Measurements from ENCODE around the gene SCARB1.
A peak's percentile ranks its signal among the peaks of the same experiment; 100 is the strongest.
"Not testable (repeated sequence)": the region's sequence is repeated elsewhere in the genome, so short reads cannot be mapped to it uniquely, and the experiment has no call there.

Gene SCARB1

DNA sequence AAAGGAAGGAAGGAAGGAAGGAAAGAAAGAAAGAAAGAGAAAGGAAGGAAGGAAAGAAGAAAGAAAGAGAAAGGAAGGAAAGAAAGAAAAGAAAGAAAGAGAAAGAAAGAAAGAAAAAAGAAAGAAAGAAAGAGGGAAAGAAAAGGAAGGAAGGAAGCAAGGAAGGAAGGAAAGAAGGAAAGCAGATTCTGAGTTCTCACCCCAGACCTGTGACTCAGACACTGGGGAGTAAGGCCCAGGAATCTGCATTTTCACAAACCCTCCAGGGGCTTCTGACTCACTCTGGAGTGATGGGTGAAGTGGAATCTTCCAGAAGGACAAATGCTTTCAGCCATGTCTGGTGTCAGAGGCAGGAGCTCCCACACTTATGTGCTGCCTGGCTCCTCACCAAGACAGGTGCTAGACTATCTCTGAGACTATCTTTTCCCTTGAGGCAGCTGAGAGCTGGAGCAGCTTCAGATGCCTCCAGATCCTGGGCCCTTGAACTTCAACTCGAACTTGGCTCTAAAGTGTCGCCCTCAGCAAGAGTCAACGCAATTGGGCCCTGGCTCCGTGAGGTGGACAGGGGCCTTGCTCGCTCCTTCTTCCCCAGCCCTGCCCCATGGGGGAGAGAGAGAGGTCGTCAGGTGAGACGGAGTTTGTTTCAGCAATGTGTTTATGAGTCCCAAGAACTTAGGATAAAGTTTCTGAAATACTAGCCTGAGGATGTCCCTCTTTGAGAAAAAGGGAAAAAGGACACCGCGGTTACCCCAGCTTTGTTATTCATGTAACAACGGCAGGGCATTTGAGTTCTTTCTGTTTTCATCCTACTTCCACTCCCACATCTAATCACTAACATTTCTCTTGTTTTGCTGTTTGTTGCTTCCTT lies 19.8 kb upstream of the SCARB1 start:
- DNase-seq = no peak

DNA sequence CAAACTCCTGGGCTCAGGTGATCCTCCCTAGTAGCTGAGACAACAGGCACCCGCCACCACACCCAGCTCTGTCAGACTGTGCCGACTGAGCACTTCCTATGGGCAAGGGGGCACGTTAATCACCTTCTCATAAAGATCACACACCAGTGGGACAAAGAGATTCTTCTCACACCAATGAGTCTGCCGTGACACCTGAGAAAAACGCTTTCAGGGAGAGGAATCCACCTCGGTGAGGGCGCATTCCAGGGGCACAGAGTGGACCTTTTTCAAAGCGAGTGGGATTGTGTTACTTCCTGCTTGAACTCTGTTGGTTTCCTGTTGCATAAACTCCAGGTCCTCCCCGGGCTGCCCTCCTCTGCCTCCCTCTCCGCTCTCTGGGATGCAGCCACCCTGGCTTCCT lies 17.5 kb upstream of the SCARB1 start:
- DNase-seq = no peak

DNA sequence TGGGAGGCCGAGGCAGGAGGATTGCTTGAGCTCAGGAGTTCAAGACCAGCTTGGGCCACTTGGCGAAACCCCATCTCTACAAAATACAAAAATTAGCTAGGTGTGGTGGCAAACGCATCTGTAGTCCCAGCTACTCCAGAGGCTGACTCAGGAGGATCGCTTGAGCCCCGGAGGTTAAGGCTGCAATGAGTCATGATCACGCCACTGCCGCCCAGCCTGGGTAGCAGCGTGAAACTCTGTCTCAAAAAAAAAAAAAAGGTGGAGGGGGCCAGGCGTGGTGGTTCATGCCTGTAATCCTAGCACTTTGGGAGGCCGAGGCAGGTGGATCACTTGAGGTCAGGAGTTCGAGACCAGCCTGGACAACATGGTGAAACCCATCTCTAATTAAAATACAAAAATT lies 16.7 kb upstream of the SCARB1 start:
- not testable (repeated sequence) for DNase-seq

GRCh38 chr12:124878795-124879516 lies 15.3 kb upstream of the SCARB1 start:
- no peak for DNase-seq

GRCh38 chr12:124877423-124877822 lies 13.8 kb upstream of the SCARB1 start:
- no peak for DNase-seq

DNA sequence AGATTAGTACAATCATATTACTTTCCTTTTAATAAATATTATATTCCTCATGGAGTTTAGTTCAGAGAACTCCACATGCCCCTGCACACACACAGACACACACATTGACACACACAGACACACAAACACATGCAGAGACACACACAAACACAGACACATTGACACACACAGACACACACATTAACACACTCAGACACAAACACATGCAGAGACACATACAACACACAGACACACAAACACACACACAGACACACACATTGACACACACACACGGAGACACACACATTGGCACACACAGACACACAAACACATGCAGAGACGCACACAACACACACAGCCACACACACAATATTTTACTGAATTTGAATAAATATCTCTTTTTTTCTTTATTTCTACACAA lies 12.5 kb upstream of the SCARB1 start:
- DNase-seq = no peak

GRCh38 chr12:124875803-124876132 lies 12.1 kb upstream of the SCARB1 start:
- no peak for DNase-seq

DNA sequence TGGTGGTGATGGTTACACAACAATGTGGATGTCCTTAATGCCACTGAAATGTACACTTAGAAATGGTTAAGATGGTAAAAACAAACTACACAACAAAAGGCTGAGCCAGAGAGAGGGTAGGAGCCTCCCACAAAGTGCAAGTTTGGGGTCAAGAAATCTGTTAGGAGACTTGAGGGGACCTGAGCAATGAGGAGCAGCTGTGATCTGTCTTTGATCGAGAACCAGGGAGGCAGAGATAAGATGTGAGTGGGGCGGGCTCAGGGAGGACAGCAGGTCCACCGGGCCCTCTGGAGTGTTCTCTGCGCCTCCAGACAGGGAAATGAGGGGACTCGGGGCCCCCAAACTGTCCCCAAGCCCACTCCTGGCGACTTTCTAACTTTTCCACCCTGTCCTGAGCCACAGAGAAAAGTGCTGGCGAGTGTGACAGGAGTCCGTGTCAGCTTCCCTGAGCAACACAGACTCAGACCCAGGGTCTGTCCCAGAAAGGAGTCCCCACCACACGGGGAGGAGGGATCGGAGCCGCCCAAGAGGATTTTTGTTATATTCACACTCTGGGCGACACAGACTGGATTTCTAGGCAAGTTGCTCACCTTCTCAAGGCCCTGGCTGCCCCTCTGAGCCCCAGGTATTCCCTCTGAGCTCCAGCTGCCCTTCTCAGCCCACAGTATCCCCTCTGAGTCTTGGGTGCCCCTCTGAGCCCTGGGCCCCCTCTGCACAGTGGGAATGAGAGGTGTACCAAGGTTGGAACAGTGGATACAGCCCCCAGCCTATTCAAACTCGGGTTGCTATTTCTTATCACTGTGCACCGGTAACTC lies 11.5 kb upstream of the SCARB1 start:
- no peak for DNase-seq

DNA sequence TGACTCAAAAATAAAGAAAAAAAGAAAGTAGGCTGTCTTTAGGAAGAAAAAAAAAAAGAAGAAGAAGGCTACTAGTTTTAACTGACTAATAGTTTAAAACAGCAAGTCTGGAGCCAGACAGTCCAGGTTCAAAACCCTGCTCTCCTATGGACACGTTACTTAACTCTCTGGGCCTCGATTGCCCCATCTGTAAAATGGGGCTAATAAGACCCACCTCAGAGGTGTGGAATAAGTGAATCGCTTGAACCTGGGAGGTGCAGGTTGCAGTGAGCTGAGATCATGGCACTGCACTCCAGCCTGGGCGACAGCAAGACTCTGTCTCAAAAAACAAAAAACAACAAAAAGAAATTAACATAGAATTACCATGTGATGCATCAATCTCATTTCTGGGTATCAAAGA lies 10.5 kb upstream of the SCARB1 start:
- no peak for DNase-seq

- DNase-seq = no peak
These were observed 8.5 kb upstream of the SCARB1 start for GRCh38 chr12:124872068-124872719.

GRCh38 chr12:124871297-124871696 lies 7.6 kb upstream of the SCARB1 start:
- no peak for DNase-seq

- DNase-seq = no peak
These were observed 6.9 kb upstream of the SCARB1 start for GRCh38 chr12:124870515-124870914.

DNA sequence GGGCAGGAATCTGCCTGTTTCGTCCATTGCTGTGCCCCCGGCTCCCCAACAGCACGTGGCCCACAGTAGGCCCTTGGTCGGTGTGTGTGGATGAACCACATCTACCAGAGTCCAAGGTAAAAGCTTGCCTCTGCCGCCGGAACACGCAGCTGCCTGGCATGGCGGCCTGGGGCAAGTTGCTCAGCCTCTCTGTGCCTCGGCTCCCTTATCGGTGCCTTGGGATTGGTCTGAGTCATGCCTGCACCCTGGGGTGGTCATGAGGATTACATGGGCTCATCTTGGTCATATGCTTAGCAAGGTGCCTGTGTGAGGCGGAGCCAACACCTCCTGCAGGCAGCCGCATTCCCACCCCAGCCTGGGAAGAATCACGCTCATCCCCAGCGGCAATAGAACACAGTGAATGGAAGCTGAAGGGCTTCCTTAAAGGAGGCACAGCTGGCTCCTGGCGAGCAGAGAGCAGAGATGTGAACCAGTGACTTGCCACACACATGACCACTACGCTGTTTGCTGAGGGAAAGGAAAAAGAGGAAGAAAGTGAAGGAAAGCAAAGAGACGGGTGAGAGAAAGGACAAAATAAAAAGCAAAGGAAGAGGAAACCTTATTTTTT lies 5.5 kb upstream of the SCARB1 start:
- no peak for DNase-seq

DNA sequence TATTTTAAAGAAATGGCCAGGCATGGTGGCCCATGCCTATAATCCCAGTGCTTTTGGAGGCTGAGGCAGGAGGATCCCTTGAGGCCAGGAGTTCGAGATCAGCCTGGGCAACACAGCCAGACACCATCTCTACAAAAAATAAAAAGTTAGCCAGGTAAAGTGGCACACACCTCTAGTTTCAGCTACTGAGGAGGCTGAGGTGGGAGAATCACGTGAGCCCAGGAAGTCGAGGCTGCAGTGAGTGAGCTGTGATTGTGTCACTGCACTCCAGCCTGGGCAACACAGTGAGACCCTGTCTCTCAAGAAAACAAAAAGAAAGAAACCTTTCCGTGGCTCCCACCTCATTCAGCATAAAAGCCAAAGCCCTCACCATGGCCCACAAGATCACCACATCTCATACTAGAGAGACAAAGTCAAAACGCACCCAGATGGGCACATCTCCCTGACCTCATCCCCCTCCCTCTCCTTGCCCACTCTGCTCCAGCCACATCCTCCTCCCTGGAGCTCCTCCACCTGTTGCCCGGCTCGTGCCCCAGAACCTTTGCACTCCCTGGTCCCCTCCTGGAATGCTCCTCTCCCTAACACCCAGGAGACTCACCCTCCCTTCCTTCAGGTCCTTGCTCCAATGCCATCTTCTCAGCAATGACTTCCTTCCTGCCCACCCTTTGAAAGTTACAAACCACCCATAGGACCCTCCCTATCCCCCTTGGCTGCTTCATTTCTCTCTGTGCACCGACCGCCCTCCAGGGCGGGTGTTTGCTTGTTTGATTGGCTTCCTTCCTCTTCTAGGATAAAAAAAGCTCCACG lies 4.8 kb upstream of the SCARB1 start:
- DNase-seq = no peak

DNA sequence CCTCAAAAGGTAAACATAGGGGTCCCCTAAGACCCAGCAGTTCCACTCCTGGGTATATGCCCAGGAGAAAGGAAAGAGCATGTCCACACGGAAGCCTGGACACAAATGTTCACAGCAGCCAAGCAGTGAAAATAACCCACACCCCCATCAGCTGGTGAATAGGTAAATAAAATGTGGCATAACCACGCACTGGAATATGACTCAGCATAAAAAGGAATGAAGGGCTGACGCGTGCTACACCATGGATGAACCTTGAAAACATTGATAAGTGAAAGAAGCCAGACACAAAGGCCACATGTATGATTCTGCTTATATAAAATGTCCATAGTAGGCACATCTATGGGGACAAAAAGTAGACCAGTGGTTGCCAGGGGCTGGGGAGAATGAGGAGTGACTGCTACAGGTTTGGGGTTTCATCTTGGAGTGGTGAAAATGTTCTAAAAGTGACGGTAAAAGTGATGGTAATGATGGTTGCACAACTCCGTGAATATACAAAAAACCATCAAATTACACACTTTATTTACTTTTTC lies 3.8 kb upstream of the SCARB1 start:
- DNase-seq = no peak

GRCh38 chr12:124866883-124867400 lies 3.3 kb upstream of the SCARB1 start:
- DNase-seq = no peak

DNA sequence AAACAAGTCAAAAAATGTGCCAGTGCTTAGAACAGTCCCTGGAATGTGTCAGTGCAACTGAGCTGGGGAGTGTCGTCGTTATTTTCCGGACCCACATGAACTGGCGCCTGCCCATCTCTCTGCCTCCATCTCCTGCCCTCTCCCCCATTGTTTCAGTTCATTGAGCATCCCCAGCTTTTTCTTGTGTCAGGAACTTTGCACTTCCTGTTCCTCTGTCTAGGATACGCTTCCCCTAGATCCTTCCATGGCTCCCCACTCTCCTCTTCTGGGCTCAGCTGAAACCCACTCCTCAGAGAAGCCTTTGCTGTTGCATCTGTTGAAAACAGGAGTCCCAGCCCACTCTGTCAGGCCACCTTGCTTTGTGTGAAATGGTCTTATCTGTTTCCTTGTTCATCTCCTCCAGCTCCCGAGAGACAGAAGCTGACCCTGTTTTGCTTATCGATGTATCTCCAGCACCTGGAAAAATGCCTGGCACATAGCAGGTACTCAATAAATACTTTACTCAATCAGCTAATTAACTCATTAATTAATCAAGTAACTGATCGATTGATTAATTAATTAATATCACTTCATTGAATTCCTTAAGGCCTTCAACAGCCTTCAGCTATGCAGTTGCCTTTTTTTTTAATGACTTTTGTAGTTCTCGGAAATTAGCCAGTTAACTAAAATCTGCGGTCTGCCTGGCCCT lies 2.7 kb upstream of the SCARB1 start:
- DNase-seq = no peak

DNA sequence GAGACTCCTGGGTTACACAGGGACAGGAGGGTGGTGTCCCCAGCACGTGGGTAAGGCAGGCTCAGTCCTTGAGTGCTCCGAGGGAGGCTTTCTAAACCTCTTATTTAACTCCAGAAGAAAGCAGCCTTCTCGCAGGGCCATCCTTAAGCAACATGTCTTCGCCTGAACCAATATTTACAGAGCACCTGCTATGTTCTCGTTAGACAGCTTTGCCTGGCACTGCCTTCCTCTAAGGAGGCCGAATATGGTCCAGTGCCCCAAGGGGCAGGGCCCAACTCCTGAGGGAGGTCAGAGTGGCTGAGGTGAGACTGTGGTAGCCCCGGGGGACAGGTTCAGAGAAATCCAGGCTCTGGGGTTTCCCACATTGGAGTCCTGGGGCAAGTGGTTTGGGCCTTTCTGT lies 2.1 kb upstream of the SCARB1 start:
- DNase-seq = no peak

DNA sequence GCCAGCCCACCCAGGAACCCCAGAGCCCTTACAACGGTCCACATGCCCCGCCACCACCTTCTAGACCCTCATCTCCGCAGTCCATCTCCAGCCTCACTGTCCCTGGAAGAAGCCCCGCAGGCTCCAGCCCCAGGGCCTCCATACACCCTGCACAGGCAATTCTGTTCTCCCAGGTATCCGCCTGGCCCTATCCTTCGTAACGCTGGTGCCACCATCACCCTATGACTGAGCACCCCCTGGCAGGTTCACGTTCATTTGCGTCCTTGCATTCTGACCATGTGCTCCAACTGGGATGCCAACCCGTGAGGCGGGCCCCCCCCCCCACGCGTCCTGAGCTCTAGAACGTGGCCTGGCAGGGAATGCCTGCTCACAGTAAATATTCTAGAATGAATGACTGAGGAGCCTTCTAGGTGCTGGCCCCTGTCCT lies 675 bp upstream of the SCARB1 start:
- no peak for DNase-seq

- DNase-seq = peak in 1 of 5 donors; percentile 34
These were observed 772 bp downstream of the SCARB1 start for GRCh38 chr12:124862768-124863415.
